Stimulated activated CD8-positive, alpha-beta memory T cell treated with anti-CD3 and anti-CD28 coated beads, Interleukin-15, amount 100 ng/mL, for 1 hour (primary cell): Measurements from ENCODE around the gene ABCA10.

ENCODE experiments used
- DNase-seq: peaks from one replicate; pipeline ENCODE4 v3.0.0-alpha.2; 2020; ENCODE audit warnings: low read depth

Gene ABCA10

GRCh38 chr17:69159418-69159817 lies 69.2 kb downstream of the ABCA10 start:
- DNase-seq, result no peak

GRCh38 chr17:69154267-69154666 lies 74.4 kb downstream of the ABCA10 start:
- DNase-seq, result no peak

- DNase-seq, result no peak
Measured at GRCh38 chr17:69150333-69150732, 78.3 kb downstream of the ABCA10 start.

- no peak for DNase-seq
Measured at GRCh38 chr17:69147460-69147859, 81.2 kb downstream of the ABCA10 start.

GRCh38 chr17:69144331-69145255 lies 84.0 kb downstream of the ABCA10 start:
- no peak for DNase-seq

GRCh38 chr17:69143683-69144231 lies 84.9 kb downstream of the ABCA10 start:
- no peak for DNase-seq

GRCh38 chr17:69143151-69143550 lies 85.5 kb downstream of the ABCA10 start:
- no peak for DNase-seq

- DNase-seq, result no peak
Measured at GRCh38 chr17:69142175-69142802, 86.3 kb downstream of the ABCA10 start.

- DNase-seq, result no peak
Measured at GRCh38 chr17:69141431-69142174, 87.0 kb downstream of the ABCA10 start, which contains the start of gene ABCA6. TSS of gene ABCA6 (minus strand) at chr17:69141895. CDS start at chr17:69140703, 1,192 bp downstream.

GRCh38 chr17:69134112-69134511 lies 94.5 kb downstream of the ABCA10 start:
- DNase-seq, result no peak

- DNase-seq, result no peak
Measured at GRCh38 chr17:69130627-69131296, 97.9 kb downstream of the ABCA10 start.

- no peak for DNase-seq
Measured at GRCh38 chr17:69123626-69124025, 105.0 kb downstream of the ABCA10 start.

- no peak for DNase-seq
Measured at GRCh38 chr17:69122065-69122464, 106.6 kb downstream of the ABCA10 start.

GRCh38 chr17:69117855-69118784 lies 110.5 kb downstream of the ABCA10 start:
- DNase-seq, result no peak

GRCh38 chr17:69111794-69112193 lies 116.8 kb downstream of the ABCA10 start:
- DNase-seq, result no peak

- no peak for DNase-seq
Measured at GRCh38 chr17:69105907-69106730, 122.5 kb downstream of the ABCA10 start.

- DNase-seq, result no peak
Measured at GRCh38 chr17:69103557-69104233, 124.9 kb downstream of the ABCA10 start.

- DNase-seq, result no peak
Measured at GRCh38 chr17:69098625-69099024, 130.0 kb downstream of the ABCA10 start.
